SU-DHL-6 (cell line): ENCODE measurements around the gene ADD1.

ENCODE experiments used
- EZH2phosphoT487 ChIP-seq: fragments of 200-600 bp; sonication (generic), shearing (Covaris generic); conservative IDR thresholded peaks from 2 replicates; pipeline ENCODE4 v1.6.1; 2018; ENCODE audit warnings: mild to moderate bottlenecking, antibody characterized with exemption, low read length, moderate library complexity, mixed read lengths
- TF ChIP-seq, protein P1 (sequence below): fragments of 200-600 bp; sonication (generic); IDR thresholded peaks from one replicate; pipeline ENCODE4 v1.5.1; 2017; ENCODE audit warnings: antibody characterized with exemption, mild to moderate bottlenecking, low read length, moderate library complexity; ENCODE audit not compliant: insufficient read depth, poor library complexity, severe bottlenecking

DNA sequence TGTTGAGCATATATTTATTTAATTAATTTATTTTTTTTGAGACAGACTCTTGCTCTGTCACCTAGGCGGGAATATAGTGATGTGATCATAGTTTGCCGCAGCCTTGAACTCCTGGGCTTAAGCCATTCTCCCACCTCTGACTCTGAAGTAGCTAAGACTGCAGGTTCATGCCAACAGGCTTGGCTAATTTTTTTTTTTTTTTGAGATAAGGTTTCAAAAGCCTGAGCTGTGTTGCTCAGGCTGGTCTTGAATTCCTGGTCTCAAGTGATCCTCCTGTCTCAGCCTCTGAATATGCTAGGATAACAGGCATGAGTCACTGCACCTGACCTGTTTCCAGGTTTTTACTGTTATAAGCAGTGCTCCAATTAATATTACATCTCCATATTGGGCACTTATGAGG is 4.8 kb downstream of the ADD1 start:
- TF ChIP-seq, protein P1, sequence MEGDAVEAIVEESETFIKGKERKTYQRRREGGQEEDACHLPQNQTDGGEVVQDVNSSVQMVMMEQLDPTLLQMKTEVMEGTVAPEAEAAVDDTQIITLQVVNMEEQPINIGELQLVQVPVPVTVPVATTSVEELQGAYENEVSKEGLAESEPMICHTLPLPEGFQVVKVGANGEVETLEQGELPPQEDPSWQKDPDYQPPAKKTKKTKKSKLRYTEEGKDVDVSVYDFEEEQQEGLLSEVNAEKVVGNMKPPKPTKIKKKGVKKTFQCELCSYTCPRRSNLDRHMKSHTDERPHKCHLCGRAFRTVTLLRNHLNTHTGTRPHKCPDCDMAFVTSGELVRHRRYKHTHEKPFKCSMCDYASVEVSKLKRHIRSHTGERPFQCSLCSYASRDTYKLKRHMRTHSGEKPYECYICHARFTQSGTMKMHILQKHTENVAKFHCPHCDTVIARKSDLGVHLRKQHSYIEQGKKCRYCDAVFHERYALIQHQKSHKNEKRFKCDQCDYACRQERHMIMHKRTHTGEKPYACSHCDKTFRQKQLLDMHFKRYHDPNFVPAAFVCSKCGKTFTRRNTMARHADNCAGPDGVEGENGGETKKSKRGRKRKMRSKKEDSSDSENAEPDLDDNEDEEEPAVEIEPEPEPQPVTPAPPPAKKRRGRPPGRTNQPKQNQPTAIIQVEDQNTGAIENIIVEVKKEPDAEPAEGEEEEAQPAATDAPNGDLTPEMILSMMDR, result no peak
- TF ChIP-seq EZH2phosphoT487, result no peak
